HG02623 (cell line): ENCODE results near the gene VTI1A.
"Not testable (repeated sequence)": the region's sequence is repeated elsewhere in the genome, so short reads cannot be mapped to it uniquely, and the experiment has no call there.

Experiments
- ATAC-seq: cut with Tn5 transposase; IDR thresholded peaks from one replicate; pipeline ENCODE4 v1.9.1; 2021; ENCODE audit warnings: moderate library complexity; ENCODE audit not compliant: unreplicated experiment

VTI1A gene

DNA sequence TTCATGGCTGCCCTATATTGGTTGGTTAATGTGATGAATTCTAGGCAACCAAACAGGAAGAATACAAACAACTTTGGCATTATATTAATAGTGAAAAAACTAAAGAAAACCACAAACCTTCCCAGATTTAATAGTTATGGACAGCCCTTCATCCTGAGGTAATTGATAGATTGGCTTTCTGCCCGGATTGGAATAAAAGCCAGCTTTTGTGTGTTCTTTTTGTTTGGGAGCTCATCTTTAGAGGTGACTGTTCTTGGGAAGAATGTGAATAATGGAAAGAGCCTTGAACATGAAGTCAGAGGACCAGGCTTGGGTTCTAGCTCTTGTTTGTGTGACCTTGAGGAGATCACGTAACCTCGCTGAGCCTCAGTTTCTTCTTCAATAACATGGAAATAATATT, 92.3 kb downstream of the VTI1A start:
- ATAC-seq: no peak

DNA sequence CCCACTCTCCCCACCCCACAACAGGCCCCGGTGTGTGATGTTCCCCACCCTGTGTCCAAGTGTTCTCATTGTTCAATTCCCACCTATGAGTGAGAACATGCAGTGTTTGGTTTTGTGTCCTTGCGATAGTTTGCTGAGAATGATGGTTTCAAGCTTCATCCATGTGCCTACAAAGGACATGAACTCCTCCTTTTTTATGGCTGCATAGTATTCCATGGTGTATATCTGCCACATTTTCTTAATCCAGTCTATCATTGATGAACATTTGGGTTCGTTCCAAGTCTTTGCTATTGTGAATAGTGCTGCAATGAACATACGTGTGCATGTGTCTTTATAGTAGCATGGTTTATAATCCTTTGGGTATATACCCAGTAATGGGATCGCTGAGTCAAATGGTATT, 95.8 kb downstream of the VTI1A start:
- not testable (repeated sequence) for ATAC-seq

DNA sequence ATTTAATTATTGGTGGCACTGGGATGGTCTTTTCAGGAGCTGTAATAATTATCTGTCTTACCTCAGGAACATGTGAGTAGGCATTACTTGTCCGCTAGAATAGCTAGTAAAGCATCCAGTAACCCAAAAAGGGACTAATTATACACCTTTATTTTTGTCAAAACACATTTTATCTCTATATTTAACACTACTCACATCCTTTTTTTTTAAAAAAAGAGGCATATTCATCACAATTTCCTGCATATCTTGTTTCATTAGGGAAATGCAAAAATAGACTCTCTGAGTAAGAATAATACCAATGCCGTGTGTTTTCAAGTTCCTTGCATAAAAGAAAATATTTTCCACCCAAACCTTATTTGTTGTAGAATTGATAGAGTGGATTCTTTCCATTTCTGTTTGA, 99.5 kb downstream of the VTI1A start:
- no peak for ATAC-seq

DNA sequence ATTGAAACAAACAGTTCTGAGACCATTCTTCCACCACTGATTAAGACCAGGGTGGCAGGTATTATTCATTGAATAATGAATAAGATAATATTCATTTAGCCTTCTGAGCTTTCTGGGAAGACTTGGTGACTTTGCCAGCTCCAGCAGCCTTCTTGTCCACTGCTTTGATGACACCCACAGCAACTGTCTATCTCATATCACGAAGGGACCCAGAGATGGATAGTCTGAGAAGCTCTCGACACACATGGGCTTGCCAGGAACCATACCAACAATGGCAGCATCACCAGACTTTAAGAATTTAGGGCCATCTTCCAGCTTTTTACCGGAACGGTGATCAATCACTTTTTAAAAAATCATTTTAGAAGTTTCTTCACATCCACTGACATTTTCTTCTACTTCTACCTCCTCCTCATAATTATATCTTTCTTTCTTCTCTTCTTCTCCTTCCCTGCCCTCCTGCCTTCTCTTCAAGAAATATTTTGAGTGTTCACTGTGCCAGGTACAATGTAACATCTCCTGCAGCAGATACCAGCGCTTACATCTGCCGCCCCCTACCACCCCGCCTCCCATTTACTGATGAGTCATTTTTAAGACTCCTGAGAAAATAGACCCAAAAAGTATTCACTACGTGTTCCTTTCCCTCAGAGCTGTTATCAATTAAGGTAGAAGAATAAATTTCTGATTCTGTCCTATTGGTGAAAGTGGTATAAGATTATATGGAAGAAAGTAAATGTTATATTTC, 101.7 kb downstream of the VTI1A start:
- ATAC-seq: no peak

DNA sequence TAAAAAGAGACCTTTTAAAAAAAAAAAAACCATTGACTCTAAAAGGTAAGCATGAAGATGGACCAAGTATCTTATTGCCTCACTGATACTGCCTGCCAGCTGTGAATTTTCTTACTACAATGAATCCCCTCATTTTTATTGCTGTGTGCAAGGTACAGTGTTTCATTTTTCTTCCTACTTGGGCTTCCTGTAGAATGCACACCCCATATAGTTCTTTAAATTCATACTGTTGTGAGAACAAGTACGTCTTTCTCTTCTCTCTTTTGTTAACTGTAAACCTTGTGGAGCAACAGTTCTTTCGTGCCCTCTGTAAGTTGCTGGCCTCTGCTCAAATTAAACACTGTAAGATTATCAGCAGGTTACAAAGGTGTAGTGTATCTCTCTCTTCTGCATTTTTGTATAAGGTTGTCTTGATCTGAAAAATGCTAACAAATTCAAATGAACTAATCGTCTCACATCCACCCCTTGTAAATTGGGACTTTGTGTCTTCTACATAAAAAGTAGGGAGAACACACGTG, 105.6 kb downstream of the VTI1A start:
- ATAC-seq: no peak

DNA sequence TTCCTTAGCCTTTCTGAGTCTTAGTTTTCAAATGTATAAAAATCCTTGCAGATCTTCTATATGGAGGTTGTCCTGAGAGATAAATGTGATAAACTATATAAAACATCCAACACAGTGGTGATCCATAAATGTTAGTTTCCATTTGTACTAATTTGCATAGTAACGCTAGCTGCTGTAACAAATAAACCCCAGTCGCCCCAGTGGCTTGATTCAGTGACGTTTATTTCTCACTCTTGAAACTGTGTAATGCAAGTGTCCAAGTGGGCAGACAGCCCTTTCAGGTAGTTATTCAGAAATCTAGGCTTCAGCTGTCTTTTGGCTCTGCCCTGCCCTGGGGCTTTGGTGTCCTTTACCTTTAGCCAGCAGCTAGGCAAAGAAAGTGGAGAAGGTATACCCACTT, 106.3 kb downstream of the VTI1A start:
- ATAC-seq: no peak

DNA sequence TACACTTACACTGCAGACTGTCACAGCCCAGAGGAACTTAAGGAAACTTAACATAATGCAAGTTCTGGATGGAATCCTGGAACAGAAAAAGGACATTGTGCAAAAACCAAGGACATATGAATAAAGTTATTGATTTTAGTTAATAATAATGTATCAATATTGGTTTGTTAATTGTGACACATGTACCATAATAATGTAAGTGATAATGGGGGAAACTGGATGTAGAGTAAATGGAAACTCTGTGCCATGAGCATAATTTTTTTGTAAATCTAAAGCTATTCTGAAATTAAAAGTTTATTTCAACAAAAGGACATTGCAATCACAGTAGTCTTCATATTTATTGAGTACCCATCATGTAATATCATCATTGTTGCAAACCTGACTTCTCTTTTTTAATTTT, 107.2 kb downstream of the VTI1A start:
- ATAC-seq: no peak

GRCh38 chr10:112557197-112557596, 110.2 kb downstream of the VTI1A start:
- ATAC-seq: no peak

GRCh38 chr10:112558476-112559142, 111.6 kb downstream of the VTI1A start:
- no peak for ATAC-seq

GRCh38 chr10:112559349-112559748, 112.3 kb downstream of the VTI1A start:
- ATAC-seq: no peak

- no peak for ATAC-seq
Observed at GRCh38 chr10:112562122-112562521, 115.1 kb downstream of the VTI1A start.

DNA sequence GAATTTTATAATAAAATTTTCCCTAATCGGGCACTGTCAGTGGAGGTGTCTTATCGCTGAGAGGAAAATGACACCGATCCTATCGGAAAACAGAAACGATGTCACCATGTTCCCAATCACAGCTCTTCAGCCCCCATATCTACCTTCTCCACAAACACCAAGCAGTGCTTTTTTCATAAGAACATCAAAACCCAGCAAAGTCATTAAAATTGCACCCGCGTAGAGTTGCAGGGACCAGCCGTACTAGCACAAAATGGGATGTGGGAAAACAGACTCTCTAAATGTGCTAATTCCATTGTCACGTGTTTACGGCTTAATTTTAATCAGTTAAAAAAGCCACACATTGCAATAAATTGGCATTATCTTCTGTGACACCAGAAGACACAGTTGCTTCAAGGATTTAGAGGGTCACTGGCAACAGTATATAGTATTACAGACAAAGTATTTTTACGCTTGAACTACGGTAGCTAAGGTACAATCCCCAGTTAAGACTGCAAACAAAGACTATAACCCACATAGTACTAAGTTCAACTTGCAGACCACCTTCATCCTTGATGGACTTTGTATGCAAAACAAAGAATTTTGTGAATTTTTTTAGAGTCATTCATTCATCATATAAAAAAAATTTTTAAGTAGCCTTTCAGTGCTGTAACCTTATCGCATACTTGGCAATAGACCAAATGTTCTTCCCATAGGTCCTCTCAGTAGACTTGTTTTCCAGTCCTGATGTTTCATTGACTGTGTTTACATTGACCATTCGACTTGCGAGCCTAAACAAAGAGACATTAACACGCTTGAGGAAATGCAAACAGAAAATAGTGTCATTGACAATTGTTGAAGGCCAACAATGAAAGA, 116.0 kb downstream of the VTI1A start:
- ATAC-seq: no peak

- ATAC-seq: no peak
Observed at GRCh38 chr10:112564337-112564736, 117.3 kb downstream of the VTI1A start.

DNA sequence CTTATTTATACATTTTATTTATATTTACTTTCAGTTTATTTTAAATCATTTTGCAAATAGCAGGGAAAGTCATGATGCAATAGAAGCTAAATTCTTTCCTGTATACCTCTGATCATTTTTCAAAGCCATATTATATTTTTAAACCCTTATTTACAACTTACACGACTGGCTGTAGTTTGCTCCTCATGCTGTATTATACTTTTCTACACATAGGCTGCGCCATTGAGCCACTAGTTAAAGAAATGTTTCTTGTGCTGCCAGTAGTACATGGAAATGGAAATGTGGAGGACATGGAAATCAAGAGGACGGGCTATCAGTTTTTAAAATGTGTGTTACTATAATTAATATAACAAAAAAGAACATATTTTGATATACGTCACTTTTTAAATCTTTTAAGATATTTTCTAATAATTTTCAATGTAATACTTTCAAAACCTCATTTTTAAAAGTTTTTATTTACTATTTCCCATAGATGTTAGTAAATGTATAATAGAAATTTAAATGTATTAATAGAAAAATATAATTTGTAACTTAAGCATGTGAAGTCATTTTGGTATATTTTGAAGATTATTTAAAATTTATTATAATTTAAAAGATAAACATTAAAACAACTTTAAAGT, 118.5 kb downstream of the VTI1A start:
- no peak for ATAC-seq

- no peak for ATAC-seq
Observed at GRCh38 chr10:112570585-112570984, 123.6 kb downstream of the VTI1A start.

- ATAC-seq: no peak
Observed at GRCh38 chr10:112579578-112579977, 132.6 kb downstream of the VTI1A start.

GRCh38 chr10:112580267-112580666, 133.3 kb downstream of the VTI1A start:
- no peak for ATAC-seq

DNA sequence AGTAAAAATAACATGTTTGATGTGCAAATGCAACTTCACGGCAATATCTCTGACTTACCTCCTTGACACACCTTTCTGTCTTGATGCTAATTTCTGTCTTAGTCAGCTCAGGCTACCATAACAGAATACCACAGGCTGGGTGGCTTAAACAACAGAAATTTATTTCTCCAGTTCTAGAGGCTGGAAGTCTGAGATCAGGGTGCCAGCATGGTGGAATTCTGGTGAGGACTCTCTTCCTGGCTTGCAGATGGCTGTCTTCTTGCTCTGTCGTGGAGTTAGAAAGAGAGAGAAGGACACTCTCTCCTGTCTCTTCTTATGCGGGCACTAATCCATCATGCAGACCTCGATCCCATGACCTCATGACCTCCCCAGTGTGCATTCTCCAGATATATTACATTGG, 134.9 kb downstream of the VTI1A start:
- no peak for ATAC-seq

DNA sequence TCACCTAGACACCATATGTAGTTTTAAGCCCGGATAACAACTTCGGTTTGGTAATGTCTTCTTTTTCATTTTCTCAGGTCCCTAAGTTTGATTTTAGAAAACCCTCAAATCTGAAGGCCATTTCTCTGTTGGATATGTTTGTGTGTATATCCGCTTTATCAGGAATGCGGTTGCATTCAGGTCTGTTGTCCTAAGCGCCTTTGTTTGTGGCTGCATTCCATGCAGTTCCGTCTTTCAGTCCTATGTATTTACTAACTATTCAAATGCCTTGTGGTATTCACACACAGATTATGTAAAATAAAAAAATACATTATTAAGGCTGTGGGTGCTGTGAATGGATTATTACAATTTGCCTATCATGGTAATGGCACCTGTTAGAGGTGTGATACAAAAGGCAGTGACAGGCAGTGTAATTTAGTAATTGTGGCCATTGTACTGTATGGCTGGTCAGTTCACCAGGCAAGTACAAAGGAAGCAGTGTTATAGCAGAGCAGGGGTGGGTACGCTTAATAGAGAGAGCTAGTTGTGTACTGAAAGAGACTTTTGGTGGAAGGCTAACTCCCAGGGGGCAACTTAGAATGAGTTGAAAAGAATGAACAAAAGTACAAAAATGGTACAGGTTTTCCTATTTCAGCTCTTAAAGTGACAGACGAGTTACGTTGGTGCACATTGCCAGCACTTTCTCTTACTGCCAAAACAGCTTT, 136.4 kb downstream of the VTI1A start:
- no peak for ATAC-seq

DNA sequence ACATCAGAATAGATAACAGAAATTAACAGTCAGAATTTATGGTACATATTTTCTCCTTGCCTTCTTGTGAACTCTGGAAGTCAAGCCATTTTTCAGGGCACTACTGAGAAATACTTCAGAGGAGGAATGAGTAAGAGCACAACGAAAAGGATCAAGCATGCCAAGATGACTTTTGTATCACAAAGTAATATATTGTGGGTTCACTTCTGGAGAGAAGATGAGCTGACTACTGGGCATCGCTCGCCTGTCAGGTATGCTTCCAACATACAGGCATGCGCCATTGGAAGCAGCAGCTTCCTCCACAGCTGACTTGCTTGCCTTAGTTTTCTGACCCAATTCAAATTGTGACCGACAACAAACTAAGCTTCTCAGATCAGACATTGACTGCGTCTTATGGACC, 137.3 kb downstream of the VTI1A start:
- ATAC-seq: no peak
